GM19328 (cell line): ENCODE data around the gene RAD51B.
"Not testable (repeated sequence)": the region's sequence is repeated elsewhere in the genome, so short reads cannot be mapped to it uniquely, and the experiment has no call there.

Source experiments
- ATAC-seq: cut with Tn5 transposase; IDR thresholded peaks from one replicate; pipeline ENCODE4 v1.9.1; 2021; ENCODE audit warnings: mild to moderate bottlenecking, moderate library complexity; ENCODE audit not compliant: unreplicated experiment

The RAD51B gene

GRCh38 chr14:68106456-68106855 is 286.9 kb downstream of the RAD51B start:
- no peak for ATAC-seq

- ATAC-seq: no peak
These were observed 287.3 kb downstream of the RAD51B start for GRCh38 chr14:68106905-68107304.

DNA sequence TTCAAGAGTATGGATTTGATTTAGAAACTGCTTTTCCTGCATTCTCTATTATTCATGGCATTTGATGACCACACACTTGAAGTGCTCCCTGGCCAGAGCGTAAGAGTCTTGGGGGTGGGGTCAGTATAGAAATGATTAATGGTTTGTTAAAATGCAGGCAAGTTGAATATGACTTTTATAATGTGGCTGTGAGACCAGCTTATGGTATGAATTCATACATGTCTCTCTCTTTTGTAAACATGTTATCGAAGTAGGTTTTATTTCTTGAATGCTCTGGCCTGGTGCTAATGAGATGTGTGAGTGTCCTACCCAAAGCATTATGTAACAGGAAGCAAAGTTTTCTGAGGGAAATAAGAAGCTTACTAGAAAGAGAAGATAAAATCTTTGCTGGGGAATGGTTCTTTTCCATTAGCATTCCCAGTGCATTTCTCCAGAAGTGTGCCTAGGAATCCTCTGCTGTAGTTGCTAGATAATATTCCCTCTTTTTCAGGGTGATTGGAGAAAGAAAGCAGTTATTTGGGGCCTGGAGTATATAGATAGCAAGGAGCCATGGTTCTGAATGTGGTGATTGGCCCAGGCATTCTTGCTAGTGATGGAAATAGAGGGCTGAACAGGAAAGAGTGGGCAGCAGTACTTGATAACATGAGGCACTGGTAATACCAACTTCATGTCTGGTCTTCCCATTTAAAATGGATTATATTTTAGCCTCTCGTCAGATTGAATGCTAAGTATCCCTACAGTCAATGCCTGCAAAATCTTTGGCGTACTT is 289.7 kb downstream of the RAD51B start:
- no peak for ATAC-seq

GRCh38 chr14:68111097-68111852 is 291.7 kb downstream of the RAD51B start:
- no peak for ATAC-seq

- no peak for ATAC-seq
These were observed 292.3 kb downstream of the RAD51B start for GRCh38 chr14:68111853-68112270.

GRCh38 chr14:68112442-68112841 is 292.9 kb downstream of the RAD51B start:
- no peak for ATAC-seq

DNA sequence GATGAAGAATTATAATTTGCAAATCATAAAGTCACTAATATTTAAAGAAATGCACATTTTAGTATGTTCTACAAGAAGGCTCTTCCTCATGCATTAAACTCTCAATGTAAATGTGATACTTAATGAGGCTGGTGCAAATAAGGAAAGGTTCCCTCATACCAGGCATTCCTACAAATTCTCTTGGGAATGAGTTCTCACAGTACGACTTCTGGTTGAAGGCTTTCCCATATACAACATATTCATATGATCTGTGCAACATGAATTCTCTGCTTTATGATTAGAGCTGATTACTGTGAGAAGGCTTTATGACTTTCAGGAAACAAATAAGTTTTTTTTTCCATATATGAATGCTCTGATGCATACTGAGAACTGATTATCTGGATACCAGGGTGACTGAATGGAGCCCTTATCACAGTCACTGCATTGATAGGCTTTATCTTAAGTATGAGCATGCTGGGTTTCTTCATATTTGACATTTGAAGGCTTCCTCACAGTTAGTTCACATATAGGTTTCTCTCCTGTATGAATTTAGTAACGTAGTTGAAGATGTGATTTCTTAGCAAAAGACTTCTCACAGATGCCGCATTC is 293.9 kb downstream of the RAD51B start:
- ATAC-seq: no peak

DNA sequence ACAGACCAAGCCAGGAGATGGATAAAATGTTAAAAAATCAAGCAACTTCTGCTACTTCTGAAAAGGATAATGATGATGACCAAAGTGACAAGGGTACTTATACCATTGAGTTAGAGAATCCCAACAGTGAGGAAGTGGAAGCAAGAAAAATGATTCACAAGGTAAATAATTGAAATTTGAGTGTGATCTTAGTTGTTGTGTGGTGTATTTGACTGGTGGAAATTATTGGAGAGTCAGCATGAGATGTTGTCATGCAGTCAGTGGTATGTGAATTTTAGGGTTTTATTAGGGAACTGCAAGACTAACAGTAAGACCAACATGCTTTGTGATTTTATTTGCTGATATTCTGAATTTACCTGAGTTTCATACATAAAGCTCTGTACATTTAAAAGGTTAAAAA is 296.4 kb downstream of the RAD51B start:
- ATAC-seq: not testable (repeated sequence)

GRCh38 chr14:68122651-68123050 is 303.1 kb downstream of the RAD51B start:
- no peak for ATAC-seq

DNA sequence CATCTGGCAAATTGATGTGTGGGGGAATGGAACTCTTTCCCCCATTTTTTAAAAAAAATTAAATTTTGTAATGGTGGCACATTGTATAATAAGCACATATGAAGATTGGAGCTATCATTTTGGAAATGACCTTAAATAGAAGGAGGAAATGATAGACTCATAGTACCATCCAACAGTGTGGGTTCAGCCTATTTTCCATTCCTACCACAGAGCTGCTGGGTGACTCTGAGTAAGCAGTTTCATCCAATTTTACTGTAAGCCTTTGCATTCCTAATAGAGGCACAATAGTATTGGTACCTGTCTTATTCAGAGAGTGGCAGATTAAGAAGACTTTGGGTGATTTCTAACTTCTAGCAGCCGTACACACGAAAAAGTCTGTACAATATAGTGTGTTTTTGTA is 304.5 kb downstream of the RAD51B start:
- no peak for ATAC-seq

DNA sequence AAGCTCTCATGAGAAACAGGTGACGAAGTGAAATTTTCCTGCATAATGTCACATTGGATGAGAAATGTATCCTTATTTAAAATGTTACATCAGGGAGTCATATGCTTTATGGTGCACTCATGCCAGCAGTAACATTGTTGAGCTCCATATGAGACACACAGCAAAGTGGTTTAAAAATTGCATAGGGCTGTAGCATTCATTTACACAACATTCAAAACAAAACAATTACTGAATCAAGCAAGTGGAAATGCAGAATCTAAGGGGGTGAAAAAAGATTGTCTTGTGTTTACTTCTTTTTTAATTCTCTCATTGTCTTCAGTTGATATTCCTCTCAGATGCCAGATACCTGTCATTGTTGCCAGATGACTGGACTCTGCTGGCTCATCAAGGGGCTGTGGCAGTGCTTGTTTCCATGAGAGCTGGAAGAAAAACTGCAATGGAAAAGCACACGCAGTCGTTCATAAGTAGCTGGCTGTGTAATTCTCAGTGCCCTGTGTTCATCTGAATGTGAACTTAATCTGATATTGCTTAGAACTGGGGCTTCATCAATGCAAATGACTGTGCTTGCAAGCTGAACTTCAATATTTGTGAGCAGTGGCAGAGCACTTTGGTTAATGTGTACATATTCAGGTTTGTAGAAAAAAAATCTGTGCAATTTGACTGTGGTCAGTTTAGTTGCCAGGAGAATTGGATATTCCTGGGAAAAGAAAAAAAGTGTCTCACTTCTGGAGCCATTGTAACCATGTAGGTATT is 305.6 kb downstream of the RAD51B start:
- ATAC-seq: no peak

GRCh38 chr14:68127166-68127565 is 307.6 kb downstream of the RAD51B start:
- ATAC-seq: no peak

GRCh38 chr14:68131907-68132306 is 312.3 kb downstream of the RAD51B start:
- ATAC-seq: no peak

DNA sequence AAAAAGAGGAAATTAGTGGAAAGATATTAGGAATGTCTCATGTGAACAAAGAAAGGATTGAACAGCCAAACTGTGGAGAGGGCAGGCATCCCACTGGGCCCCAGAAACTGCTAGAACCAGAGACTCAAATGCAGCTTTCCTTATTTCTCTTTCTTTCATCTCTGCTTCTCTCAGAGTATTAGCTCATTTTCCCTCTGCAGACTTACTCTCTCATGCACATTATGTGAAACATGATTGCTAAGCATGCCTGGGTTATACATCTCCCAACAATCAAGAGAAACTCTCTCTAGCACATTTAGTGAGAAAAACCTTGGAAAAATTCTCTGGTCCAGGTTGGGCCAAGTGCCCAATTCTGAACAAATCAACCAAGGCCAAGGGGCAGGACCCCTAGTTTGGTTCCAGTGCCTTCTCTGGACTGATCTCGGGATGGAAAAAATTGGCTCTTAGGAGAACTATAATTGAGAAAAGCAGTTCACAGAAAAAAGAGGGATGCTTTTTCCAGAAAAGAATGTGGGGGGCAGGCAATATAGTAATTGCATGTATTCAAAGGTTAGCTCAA is 313.1 kb downstream of the RAD51B start:
- no peak for ATAC-seq

GRCh38 chr14:68133856-68134255 is 314.3 kb downstream of the RAD51B start:
- no peak for ATAC-seq

- no peak for ATAC-seq
These were observed 315.4 kb downstream of the RAD51B start for GRCh38 chr14:68135028-68135427.

DNA sequence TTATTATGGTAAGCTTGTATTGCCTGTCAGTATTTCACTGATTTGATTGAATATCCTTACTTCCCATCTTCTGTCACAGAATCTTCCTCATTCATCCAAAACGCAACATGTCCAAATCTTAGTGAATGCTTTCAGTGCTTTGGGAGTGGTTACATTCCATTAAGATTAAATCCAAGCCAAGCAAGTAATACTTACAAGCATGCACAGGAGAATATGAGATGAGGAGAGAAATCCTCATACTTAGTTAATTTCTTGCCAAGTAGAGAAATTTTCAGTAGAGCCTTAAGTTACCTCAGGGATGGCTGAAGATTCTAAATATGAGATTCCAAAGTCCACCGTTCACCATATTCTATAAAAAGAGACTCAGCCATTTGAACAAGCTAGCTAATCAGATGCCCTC is 316.0 kb downstream of the RAD51B start:
- ATAC-seq: no peak

GRCh38 chr14:68137704-68138619 is 318.4 kb downstream of the RAD51B start:
- no peak for ATAC-seq

- no peak for ATAC-seq
These were observed 320.0 kb downstream of the RAD51B start for GRCh38 chr14:68139431-68140075.
